Hematopoietic multipotent progenitor cell treated with erythropoietin and hydrocortisone succinate and interleukin-3 and kit ligand, for 8 days (in vitro differentiated cells): ENCODE results near the gene PANK1.
"Not testable (repeated sequence)": the region's sequence is repeated elsewhere in the genome, so short reads cannot be mapped to it uniquely, and the experiment has no call there.

Experiments
- DNase-seq: peaks from one replicate; pipeline ENCODE4 v3.0.0-alpha.2; 2015

PANK1 gene

DNA sequence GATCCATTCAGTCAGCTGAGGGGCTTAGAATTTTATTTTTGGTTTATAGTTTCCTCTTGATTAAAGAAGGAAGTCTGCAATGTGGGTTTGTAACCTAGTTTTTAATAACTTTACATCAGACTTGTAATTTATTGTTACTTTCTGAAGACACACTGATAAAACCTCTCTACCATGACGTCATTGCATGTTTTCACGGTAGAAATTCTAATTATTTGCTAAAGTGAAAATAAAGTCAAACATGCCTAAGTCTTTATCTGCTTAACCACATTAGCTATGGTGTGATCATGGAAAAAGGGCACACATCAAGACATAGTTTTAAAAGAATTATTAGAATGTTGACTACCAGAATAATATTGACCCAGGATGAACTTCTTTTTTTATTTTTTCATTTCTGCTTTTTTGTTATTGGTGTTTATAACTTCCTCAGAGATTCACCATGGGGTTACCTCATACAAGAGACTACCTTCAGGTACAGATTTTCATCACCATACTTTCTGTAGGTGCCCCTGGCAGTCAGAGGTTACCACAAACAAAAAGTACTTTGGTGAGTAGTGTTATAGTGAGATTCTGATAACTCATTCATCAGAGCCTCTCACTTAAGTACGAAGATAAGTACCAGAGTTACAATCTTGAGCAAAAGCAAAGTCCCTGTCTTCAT is 7.0 kb upstream of the PANK1 start:
- no peak for DNase-seq

- DNase-seq = no peak
Measured at GRCh38 chr10:89651205-89651915, 6.3 kb upstream of the PANK1 start.

GRCh38 chr10:89649051-89649450 is 4.0 kb upstream of the PANK1 start:
- DNase-seq = no peak

DNA sequence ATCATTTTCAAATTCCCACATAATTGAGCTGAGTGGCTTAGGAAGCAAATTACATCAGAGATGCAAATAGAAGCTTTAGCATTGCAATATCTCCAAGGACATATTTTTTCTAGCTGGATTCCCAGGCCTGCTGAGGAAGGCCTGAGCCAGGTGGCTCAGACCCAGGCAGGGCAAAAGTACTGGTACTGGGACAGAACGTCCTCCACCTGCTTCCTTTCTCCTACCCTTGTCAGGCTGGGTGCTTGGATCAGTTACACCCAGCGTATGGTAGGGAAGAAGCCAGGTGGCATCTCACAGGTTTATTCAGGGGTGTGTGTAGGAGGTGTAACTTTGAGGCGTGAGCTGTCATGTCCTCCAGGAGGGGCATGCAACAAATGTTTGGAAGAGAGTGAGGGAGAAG is 3.0 kb upstream of the PANK1 start:
- DNase-seq = no peak

DNA sequence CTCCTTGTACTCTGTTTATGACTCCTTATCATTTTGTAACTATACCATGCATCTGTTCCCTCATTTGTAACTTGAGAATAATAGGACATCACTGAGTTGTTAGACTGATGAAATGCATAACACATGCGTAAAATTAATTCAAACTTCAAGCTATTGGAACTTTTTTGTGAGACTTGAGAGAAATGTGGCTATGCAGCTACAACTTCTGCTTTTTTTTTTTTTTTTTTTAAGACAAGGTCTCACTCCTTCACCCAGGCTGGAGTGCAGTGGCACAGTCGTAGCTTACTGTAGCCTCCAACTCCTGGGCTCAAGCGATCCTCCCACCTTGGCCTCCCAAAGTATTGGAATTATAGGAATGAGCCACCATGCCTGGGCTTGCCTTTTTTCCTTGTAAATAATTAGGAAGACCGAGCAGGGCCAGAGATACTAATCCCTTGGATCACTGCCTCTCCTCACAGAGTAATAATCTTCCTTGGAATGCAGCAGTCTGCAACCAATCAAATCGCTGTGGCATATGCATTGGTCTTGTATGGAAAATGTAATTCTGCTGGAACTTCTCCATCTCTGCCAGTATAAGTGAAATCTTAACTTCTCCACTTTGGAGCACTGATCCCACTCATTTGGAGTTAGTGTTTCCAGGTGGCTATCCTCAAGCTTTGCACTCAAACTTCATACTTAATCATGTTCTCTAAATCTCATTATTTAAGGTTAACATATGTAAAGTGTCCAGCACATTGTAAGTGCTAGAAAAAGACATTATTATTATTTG is 2.0 kb upstream of the PANK1 start:
- DNase-seq = no peak

DNA sequence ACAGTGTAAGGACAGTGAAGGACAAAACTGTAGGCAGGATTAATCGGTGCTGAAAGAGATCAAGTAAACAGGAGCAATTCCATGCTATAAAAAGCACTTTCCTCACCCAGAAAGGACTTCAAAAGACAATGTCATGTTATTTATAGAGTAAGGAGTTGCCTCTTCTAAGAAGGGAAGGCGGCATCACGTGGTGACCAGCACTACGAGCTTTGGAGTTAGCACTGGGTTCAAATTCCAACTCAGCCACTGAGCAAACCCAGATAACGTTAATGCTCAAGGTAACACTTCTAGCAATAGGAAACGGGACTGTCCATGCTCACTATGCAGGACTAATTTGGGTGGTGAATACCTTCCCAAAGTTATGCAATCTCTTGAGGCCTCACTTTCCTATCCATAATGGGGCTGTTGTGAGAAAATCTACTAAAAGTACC is 715 bp upstream of the PANK1 start:
- DNase-seq = peak; percentile 57

GRCh38 chr10:89644691-89644966 is 413 bp downstream of the PANK1 start:
- no peak for DNase-seq

GRCh38 chr10:89643812-89644690 is 991 bp downstream of the PANK1 start:
- DNase-seq = peak; percentile 99

DNA sequence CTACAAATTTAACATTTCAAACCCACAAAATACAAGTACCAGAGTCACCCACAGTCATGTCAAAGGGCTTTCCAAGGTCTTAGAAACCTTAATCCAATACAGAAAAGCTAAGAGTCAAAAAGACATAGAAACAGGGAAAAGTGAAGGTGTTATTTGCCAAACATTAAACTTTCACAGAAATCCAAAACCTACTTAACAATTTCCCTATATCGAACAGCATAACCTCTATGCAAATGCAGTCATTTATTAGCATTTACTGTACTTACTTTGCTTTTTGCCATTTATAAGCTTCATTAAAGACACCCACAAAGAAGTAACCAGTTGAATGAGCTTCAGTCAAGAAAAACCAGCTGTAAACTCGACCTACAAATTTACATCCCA is 1.6 kb downstream of the PANK1 start:
- no peak for DNase-seq

DNA sequence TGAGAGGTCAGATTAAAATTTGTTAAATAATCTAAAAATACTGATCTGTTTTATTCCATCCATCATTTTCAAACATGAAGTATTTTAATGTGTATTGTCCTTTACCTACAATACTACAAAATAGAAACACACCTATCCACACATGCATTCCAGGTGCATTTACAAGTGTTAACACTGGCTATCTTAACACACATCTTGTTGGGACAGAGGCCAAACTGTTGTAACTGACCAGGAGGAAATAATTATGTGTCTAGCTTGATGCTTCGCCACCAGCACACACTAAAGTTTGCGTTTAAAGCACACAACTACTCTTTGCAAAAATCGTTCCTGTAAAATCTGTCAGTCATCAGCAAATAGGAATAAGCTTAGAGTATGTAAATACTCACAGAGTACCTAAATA is 2.8 kb downstream of the PANK1 start:
- no peak for DNase-seq

- no peak for DNase-seq
Measured at GRCh38 chr10:89640241-89640640, 4.8 kb downstream of the PANK1 start.

- DNase-seq = peak; percentile 73
Measured at GRCh38 chr10:89639326-89639725, 5.7 kb downstream of the PANK1 start.

DNA sequence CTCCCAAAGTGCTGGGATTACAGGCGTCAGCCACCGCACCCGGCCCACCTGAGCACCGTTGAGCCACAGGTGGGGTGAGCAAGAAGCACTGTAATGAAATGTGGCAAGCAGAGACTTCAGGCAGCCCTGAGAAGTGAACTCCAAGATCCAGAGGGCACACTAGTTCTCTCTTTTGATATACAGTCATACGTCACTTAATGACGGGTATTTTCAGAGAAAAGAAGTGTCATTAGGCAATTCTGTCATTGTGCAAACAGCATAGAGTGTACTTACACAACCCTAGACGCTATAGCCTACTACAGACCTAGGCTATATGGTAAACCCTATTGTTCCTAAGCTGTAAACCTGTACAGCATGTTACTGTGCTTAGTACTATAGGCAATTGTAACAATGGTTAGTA is 7.9 kb downstream of the PANK1 start:
- DNase-seq = no peak

DNA sequence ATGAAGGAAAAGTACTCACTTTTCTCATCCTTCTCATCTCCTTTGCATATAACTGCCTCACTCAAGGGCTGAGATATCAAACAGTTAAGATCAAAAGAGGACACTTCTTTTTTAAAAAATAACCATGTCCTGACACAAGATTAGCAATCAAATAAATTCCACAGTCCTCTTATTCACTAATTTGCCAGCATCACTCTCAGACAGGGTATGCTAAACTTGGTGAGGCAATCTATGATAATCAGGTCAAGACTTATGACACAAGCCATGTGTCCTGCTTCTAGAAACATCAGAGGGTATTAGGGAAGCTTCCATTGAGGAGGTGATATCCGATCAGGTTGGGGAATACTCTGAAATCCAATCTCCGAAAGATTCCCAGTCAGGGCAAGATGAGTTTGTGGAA is 10.4 kb downstream of the PANK1 start:
- DNase-seq = no peak

DNA sequence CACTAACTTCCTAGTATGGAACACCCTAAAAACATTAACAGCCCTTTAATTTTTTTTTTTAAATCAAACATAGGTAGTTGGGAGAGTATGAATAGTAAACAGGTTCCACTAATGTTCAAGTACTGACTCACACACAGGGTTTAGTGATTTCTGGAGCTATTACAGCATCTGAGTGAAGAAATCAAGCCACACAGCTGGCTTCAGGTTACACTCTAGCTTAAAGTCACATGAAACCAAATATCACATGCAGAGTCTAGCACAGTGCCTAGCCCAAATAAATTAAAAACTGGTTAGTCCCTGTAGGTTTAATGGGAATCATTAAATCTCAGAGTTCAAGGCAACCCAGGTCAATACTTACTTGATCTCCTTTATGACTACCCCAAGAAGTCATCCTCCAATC is 11.6 kb downstream of the PANK1 start:
- DNase-seq = no peak

DNA sequence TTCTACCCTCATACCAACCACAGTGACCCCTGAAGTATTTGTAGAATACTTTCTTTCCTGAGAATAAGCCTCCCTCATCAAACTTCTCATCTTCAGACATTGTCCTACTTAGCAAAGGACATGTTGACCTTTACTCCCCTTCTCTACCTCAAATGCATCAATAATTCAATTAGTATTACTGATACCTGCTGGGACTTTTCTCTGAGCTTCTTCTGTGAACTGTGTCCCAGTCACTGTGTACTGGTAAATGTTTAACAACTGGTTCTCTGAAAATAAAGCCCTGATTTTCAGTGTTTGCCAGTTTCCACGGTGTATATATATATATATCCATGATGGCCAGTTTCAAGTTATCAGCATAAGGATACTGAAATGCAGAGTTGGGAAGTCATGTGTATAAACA is 12.2 kb downstream of the PANK1 start:
- DNase-seq = no peak

DNA sequence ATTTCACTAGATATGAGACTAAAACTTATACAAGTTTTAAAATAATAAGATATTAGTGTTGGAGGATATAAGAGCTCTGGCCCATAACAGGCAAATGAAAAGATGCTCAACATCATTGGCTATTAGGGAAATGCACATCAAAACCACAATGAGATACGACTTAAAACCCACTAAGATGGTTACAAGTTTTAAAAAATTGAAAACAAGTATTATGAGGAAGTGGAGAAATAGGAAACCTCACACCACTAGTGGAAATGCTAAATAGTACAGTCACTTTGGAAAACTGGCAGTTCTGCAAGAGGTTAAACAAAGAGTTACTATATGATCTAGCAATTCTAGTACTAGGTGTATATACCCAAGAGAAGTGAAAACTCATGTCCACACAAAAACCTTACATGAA is 17.2 kb downstream of the PANK1 start:
- DNase-seq = no peak

- DNase-seq = no peak
Measured at GRCh38 chr10:89625041-89625765, 19.8 kb downstream of the PANK1 start.

DNA sequence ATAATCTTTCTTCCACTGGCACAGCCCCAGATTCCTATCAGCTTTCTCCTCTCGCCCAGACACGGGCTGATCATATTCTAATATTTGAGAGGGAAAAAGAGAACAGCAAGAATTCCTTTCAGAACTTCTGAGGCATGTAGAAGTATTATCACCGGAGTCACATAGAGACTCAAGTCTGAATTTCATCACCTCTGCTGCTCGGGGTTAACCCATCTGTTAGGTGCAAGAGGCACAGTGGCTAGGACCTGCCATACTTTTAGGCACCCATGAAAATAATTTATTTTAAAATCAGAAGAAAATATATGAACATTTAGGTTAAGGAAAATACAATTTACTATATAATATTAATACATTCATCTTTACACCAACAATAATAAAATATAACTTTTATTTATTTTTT is 21.0 kb downstream of the PANK1 start:
- no peak for DNase-seq

- DNase-seq = no peak
Measured at GRCh38 chr10:89622151-89622550, 22.9 kb downstream of the PANK1 start.

- DNase-seq = no peak
Measured at GRCh38 chr10:89621438-89621837, 23.6 kb downstream of the PANK1 start.

GRCh38 chr10:89620296-89620695 is 24.7 kb downstream of the PANK1 start:
- DNase-seq = not testable (repeated sequence)

DNA sequence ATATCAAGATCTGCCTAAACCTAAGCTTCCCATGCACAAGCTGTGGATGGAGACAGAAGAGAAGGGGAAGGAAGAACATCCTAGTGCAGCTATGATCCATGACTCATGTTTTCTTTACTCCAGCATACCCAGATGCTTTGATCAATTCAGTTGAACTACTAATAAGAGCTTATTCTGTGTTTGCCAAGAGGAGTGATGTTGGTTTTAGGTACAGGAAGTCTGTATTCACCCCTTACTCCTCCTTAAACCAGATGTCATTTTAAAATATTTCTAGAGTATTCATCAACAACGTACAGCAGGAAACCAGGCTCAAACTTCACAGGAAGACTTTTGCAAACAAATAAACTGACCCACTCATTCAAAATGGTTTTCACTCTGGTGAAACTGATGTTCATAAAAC is 29.2 kb downstream of the PANK1 start:
- DNase-seq = no peak
